GM12875 (cell line): ENCODE measurements around the gene SPEN.
"Not testable (repeated sequence)": the region's sequence is repeated elsewhere in the genome, so short reads cannot be mapped to it uniquely, and the experiment has no call there.

Source experiments
- H3K4me3 ChIP-seq: one replicate; pipeline ENCODE4 v1.5.1; 2011; ENCODE audit warnings: low read depth, low read length, control low read depth
- TF ChIP-seq, protein P1 (sequence below): IDR thresholded peaks from 2 replicates; pipeline ENCODE4 v1.5.1; 2011; ENCODE audit warnings: low read depth, mild to moderate bottlenecking, control low read depth, inconsistent platforms, low read length, moderate library complexity, borderline replicate concordance; ENCODE audit not compliant: insufficient read depth

Gene SPEN

GRCh38 chr1:15911927-15912326, 64.4 kb downstream of the SPEN start:
- TF ChIP-seq, protein P1, sequence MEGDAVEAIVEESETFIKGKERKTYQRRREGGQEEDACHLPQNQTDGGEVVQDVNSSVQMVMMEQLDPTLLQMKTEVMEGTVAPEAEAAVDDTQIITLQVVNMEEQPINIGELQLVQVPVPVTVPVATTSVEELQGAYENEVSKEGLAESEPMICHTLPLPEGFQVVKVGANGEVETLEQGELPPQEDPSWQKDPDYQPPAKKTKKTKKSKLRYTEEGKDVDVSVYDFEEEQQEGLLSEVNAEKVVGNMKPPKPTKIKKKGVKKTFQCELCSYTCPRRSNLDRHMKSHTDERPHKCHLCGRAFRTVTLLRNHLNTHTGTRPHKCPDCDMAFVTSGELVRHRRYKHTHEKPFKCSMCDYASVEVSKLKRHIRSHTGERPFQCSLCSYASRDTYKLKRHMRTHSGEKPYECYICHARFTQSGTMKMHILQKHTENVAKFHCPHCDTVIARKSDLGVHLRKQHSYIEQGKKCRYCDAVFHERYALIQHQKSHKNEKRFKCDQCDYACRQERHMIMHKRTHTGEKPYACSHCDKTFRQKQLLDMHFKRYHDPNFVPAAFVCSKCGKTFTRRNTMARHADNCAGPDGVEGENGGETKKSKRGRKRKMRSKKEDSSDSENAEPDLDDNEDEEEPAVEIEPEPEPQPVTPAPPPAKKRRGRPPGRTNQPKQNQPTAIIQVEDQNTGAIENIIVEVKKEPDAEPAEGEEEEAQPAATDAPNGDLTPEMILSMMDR, result no peak
- H3K4me3 ChIP-seq, result no peak overlapping the region

GRCh38 chr1:15913607-15914006, 66.1 kb downstream of the SPEN start:
- not testable (repeated sequence) for H3K4me3 ChIP-seq

DNA sequence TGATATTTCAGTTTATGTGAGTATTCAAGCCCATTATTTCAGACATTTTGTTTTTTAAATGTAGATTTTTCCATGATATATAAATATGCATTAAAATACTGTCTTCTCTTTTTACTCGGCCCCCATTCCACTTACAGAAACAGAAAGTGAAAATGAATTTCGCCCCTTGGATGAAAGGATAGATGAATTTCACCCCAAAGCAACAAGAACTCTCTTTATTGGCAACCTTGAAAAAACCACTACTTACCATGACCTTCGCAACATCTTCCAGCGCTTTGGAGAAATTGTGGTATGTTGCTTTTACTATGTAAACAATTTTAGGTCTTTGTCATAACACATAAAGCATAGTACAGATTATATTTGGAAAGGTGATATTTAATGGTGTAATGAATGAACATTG, 68.5 kb downstream of the SPEN start:
- H3K4me3 ChIP-seq, result no peak overlapping the region
- TF ChIP-seq, protein P1, result no peak

GRCh38 chr1:15916417-15916816, 68.9 kb downstream of the SPEN start:
- TF ChIP-seq, protein P1, result no peak
- no peak overlapping the region for H3K4me3 ChIP-seq

GRCh38 chr1:15916916-15917315, 69.4 kb downstream of the SPEN start:
- H3K4me3 ChIP-seq, result no peak overlapping the region
- TF ChIP-seq, protein P1, result no peak

DNA sequence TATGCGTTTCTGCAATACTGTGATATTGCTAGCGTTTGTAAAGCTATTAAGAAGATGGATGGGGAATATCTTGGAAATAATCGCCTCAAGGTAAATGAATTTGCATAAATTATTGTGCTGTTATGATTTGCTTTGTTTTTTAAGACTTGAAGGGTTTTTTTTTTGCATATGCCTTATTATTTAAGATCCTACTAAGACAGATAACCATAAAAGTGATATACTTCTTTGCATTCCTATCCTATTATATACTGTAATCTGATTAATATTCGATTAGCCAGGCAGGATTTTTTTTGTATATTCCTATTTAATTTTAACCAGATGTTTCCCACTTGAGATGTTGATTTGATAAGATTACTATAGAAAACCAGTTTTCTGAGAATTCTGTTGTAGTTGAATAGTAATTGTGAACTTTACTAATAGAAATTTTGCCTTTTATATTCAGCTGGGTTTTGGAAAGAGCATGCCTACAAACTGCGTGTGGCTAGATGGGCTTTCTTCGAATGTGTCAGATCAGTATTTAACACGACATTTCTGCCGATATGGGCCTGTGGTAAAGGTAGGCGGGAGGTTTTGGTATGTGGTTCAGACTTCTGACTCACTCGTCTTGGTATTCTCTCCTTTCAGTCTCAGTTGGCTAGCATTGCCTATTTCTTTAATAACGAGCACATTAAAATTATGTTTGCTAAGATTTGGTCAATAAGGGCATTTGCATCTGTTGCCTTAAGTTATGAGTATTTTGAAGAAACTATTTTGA, 71.6 kb downstream of the SPEN start:
- TF ChIP-seq, protein P1, result no peak
- H3K4me3 ChIP-seq, result no peak overlapping the region

DNA sequence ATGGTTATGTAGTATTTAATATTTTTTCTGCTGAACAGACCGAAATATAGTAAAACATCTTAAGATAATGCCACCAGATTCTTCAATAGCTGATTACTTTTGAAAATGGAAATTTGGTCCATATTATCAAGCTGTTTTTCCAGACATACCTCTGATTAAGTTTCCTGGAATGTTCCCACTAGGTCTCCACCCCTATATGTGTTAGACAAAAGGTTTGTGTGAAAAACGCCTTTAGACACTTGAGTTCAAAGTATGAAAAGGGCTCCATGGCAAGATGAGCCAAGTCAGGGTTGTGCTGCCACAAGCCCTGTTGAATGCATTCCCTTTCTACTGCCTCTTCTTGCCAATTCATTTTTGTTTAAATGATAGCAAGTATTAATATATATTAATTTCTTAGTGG, 75.7 kb downstream of the SPEN start:
- no peak overlapping the region for H3K4me3 ChIP-seq
- TF ChIP-seq, protein P1, result no peak

- not testable (repeated sequence) for H3K4me3 ChIP-seq
Measured at GRCh38 chr1:15926448-15926847, 78.9 kb downstream of the SPEN start.
